ENCODE data around the gene DNAH17. TPM values are rescaled to one million over a fixed set of nuclear protein-coding genes. Genes with fewer than 3 reads are reported as not detected.

Gene DNAH17
- total RNA-seq, 1 experiment from 2014 or later, result 0.11 TPM

DNA sequence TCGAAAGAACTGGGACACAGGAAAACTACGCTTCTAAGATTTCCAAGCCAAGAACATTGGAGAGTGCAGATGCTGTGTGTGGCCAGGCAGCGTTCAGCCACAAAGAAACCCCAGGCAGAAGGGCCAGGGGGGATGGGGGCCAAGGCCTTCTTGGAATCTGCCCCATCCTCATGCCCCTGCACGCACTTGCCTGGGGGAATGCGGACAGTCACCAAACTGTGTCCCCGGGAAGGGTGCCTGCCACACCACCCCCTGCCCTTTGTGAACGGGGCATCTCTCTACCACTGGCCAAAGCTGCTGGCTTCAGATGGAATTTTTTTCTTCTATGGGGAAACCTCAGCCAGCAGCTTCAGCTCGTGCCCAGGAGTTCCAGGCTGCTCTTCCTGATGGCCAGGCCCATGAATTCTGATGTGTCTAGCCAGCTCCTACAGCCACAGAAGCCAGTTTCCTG lies 32.0 kb upstream of the DNAH17 start:
- no peak overlapping the region for H3K4me3 ChIP-seq (ENCODE audit: low read depth, low read length, poor library complexity, severe bottlenecking)
- ChIA-PET CTCF (no interaction called here), POLR2A (ENCODE audit: low non-redundant PET) (interaction anchor here (0.6 kb wide), 1 partner anchor 1291 kb away, joined by 3 read pairs; no protein-coding TSS in a partner anchor)
- DNase-seq (ENCODE audit: low spot score), result no peak
- no peaks in the 10 kb centered on the region for H3K4me1 ChIP-seq (ENCODE audit: insufficient read depth, low read length, poor library complexity, severe bottlenecking)
- intact Hi-C loops (cut with micrococcal nuclease; ENCODE audit: unreplicated experiment), result no loop called here
- no peaks in the 10 kb centered on the region for H3K27me3 ChIP-seq (replicated peaks; ENCODE audit: insufficient read depth, low read depth, low read length, poor library complexity)
- BruUV-seq (replicated peaks), result no TSS peak
- no peaks in the 10 kb centered on the region for H3K9me3 ChIP-seq (ENCODE audit: low read depth, low read length, poor library complexity, severe bottlenecking)
- no peak for TF ChIP-seq CTCF (conservative IDR thresholded peaks at IDR 0.05; ENCODE audit: low read depth, low read length)
- TF ChIP-seq EZH2 (IDR thresholded peaks at IDR 0.05; ENCODE audit: borderline replicate concordance, low read depth, low read length, poor library complexity, severe bottlenecking), result no peak
- H3K36me3 ChIP-seq (ENCODE audit: insufficient read depth, low read length, poor library complexity, severe bottlenecking), result no peaks in the 10 kb centered on the region
- H3K27ac ChIP-seq (ENCODE audit: low read depth, low read length, poor library complexity, severe bottlenecking), result no peak overlapping the region

DNA sequence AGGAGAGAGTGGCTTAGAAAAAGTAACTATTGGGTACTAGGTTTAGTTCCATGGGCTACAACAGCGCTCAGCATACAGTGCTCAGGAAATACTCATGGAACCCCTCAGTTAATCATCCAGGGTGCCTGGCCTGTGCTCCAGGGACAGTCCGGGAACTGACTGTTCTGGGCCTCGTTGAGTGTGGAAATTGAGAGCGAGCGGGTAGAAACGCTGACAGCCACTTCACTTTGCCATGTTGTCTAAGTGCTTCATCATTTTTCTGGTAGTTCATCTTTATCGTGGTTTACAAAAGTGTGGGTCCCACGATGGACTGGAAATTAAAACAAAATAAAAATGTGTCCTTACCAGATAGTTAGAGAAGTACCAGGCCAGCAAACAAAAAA lies 31.6 kb upstream of the DNAH17 start:
- Histone ChIP-seq H3K27me3 (replicated peaks; ENCODE audit: insufficient read depth, low read depth, low read length, poor library complexity) (no peaks in the 10 kb centered on the region), H3K4me1 (ENCODE audit: insufficient read depth, low read length, poor library complexity, severe bottlenecking) (no peaks in the 10 kb centered on the region), H3K9me3 (ENCODE audit: low read depth, low read length, poor library complexity, severe bottlenecking) (no peaks in the 10 kb centered on the region), H3K36me3 (ENCODE audit: insufficient read depth, low read length, poor library complexity, severe bottlenecking) (no peaks in the 10 kb centered on the region), H3K27ac (ENCODE audit: low read depth, low read length, poor library complexity, severe bottlenecking) (no peak overlapping the region), H3K4me3 (ENCODE audit: low read depth, low read length, poor library complexity, severe bottlenecking) (no peak overlapping the region)
- ChIA-PET POLR2A (ENCODE audit: low non-redundant PET) (no interaction called here), CTCF (no interaction called here)
- no peak for TF ChIP-seq EZH2 (IDR thresholded peaks at IDR 0.05; ENCODE audit: borderline replicate concordance, low read depth, low read length, poor library complexity, severe bottlenecking)
- no peak for TF ChIP-seq CTCF (conservative IDR thresholded peaks at IDR 0.05; ENCODE audit: low read depth, low read length)
- intact Hi-C loops (cut with micrococcal nuclease; ENCODE audit: unreplicated experiment), result no loop called here
- DNase-seq (ENCODE audit: low spot score), result no peak
- BruUV-seq (replicated peaks), result no TSS peak

GRCh38 chr17:78608122-78608803 lies 31.1 kb upstream of the DNAH17 start:
- no peaks in the 10 kb centered on the region for H3K36me3 ChIP-seq (ENCODE audit: insufficient read depth, low read length, poor library complexity, severe bottlenecking)
- POLR2A ChIA-PET (ENCODE audit: low non-redundant PET), result no interaction called here
- no peaks in the 10 kb centered on the region for H3K27me3 ChIP-seq (replicated peaks; ENCODE audit: insufficient read depth, low read depth, low read length, poor library complexity)
- no peaks in the 10 kb centered on the region for H3K9me3 ChIP-seq (ENCODE audit: low read depth, low read length, poor library complexity, severe bottlenecking)
- no peak for DNase-seq (ENCODE audit: low spot score)
- CTCF ChIA-PET, result no interaction called here
- H3K4me1 ChIP-seq (ENCODE audit: insufficient read depth, low read length, poor library complexity, severe bottlenecking), result no peaks in the 10 kb centered on the region
- intact Hi-C loops (cut with micrococcal nuclease; ENCODE audit: unreplicated experiment), result no loop called here
- no TSS peak for BruUV-seq (replicated peaks)
- H3K27ac ChIP-seq (ENCODE audit: low read depth, low read length, poor library complexity, severe bottlenecking), result no peak overlapping the region
- no peak overlapping the region for H3K4me3 ChIP-seq (ENCODE audit: low read depth, low read length, poor library complexity, severe bottlenecking)
- no peak for TF ChIP-seq EZH2 (IDR thresholded peaks at IDR 0.05; ENCODE audit: borderline replicate concordance, low read depth, low read length, poor library complexity, severe bottlenecking)
- no peak for TF ChIP-seq CTCF (conservative IDR thresholded peaks at IDR 0.05; ENCODE audit: low read depth, low read length)
